ENCODE measurements around the gene ENDOD1. TPM values are rescaled to one million over a fixed set of nuclear protein-coding genes. Genes with fewer than 3 reads are reported as not detected.
A peak's percentile ranks its signal among the peaks of the same experiment; 100 is the strongest.

Gene ENDOD1
- total RNA-seq, 1 experiment from 2014 or later, result 3.3 TPM

- peak overlapping the region; percentile 81 for H3K4me3 Mint-ChIP-seq
- H3K4me1 Mint-ChIP-seq, result peaks cover 14% of the 10 kb centered on the region
- ATAC-seq (peak; percentile 93), DNase-seq (ENCODE audit: low spot score) (peak; percentile 96)
- ChIA-PET POLR2A (interaction anchor here (1.0 to 1.7 kb wide), 4 partner anchors 43 to 639 kb away, joined by 3 to 8 read pairs (median 5); partner anchors contain the start of genes FAM76B and SRSF8), CTCF (interaction anchor here (0.7 to 4.8 kb wide), 63 partner anchors 10 to 1275 kb away, joined by 3 to 89 read pairs (median 5); partner anchors contain the start of genes CWC15, ENDOD1, FAM76B and KDM4D)
- H3K27me3 Mint-ChIP-seq (ENCODE audit: low read depth), result peaks cover 51% of the 10 kb centered on the region
- peak overlapping the region; percentile 94 for H3K27ac Mint-ChIP-seq
- no peaks in the 10 kb centered on the region for H3K36me3 Mint-ChIP-seq
- H3K9me3 Mint-ChIP-seq, result no peaks in the 10 kb centered on the region
- 0 out of 2 replicates have a peak, but pooled peaks have one; percentile 59 for TF ChIP-seq ETV6 (CRISPR knock-in tag; IDR thresholded peaks at IDR 0.05)
- no peak for TF ChIP-seq ESRRA (CRISPR knock-in tag; IDR thresholded peaks at IDR 0.05; ENCODE audit: borderline replicate concordance)
- 0 out of 2 replicates have a peak, but pooled peaks have one; percentile 57 for TF ChIP-seq IRF1 (CRISPR knock-in tag; IDR thresholded peaks at IDR 0.05)
- TF ChIP-seq ARID4B (CRISPR knock-in tag; IDR thresholded peaks at IDR 0.05; ENCODE audit: borderline replicate concordance), result no peak; the same call in none of the 2 replicates
- peak; percentile 52; the same call in 1 of the 2 replicates for TF ChIP-seq FOXP4 (CRISPR knock-in tag; IDR thresholded peaks at IDR 0.05)
- TF ChIP-seq GRHL2 (CRISPR knock-in tag; IDR thresholded peaks at IDR 0.05; ENCODE audit: insufficient replicate concordance, severe bottlenecking), result no peak
- TF ChIP-seq USF1 (CRISPR knock-in tag; IDR thresholded peaks at IDR 0.05), result peak; percentile 53; the same call in 1 of the 2 replicates
- peak; percentile 16; the same call in 1 of the 2 replicates for TF ChIP-seq PRDM15 (CRISPR knock-in tag; IDR thresholded peaks at IDR 0.05)
- TF ChIP-seq FOXP1 (CRISPR knock-in tag; IDR thresholded peaks at IDR 0.05; ENCODE audit: borderline replicate concordance), result peak; percentile 85
- peak; percentile 41; the same call in 1 of the 2 replicates for TF ChIP-seq JUN (CRISPR knock-in tag; IDR thresholded peaks at IDR 0.05)
- TF ChIP-seq TP53 (CRISPR knock-in tag; IDR thresholded peaks at IDR 0.05), result peak; percentile 84; the same call in 1 of the 2 replicates
- no peak for TF ChIP-seq NFYB (CRISPR knock-in tag; conservative IDR thresholded peaks at IDR 0.05; ENCODE audit: low read depth)
- no peak for TF ChIP-seq ZMAT4 (CRISPR knock-in tag; IDR thresholded peaks at IDR 0.05)
- TF ChIP-seq SMAD3 (CRISPR knock-in tag; IDR thresholded peaks at IDR 0.05; ENCODE audit: borderline replicate concordance), result 0 out of 2 replicates have a peak, but pooled peaks have one; percentile 45
- TF ChIP-seq TEAD1 (CRISPR knock-in tag; IDR thresholded peaks at IDR 0.05), result no peak
- TF ChIP-seq SP1 (CRISPR knock-in tag; conservative IDR thresholded peaks at IDR 0.05), result peak; percentile 35; the same call in 1 of the 2 replicates
- peak; percentile 81; the same call in 1 of the 2 replicates for TF ChIP-seq SMAD4 (CRISPR knock-in tag; IDR thresholded peaks at IDR 0.05)
- peak; percentile 96 for TF ChIP-seq HMGXB4 (CRISPR knock-in tag; IDR thresholded peaks at IDR 0.05)
- TF ChIP-seq E2F1 (CRISPR knock-in tag; IDR thresholded peaks at IDR 0.05), result peak; percentile 63; the same call in 1 of the 2 replicates
Observed at GRCh38 chr11:95150956-95151684, 61.5 kb downstream of the ENDOD1 start.

Measured in WTC11 (cell line).